ENCODE results near the gene CKM.
"Not testable (repeated sequence)": the region's sequence is repeated elsewhere in the genome, so short reads cannot be mapped to it uniquely, and the experiment has no call there.

The CKM gene

DNA sequence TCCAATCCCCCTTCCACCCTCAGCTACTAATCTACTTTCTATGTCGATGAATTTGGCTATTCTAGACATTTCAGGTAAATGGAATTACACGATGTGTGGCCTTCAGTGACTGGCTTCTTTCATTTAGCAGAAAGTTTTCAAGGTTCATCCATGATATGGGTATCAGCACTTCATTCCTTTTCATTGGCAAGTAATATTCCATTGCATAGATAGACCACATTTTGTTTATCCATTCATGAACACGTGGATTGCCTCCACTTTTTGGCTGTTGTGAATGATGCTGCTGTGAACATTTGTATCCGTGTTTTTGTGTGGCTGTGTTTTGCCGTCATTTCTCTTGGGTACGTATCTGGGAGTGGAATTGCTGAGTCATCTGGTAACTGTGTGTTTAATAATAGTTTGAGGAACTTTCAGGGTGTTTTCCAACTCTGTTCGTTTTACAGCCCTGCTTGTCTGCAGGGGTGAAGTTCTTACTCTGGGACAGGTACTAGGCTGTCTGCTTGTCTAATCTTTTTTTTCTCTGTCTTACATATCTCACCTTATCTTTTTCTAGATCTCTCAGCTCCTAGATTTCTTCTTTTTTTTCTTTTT, 39.1 kb downstream of the CKM start:
- DNase-seq: no peak

- DNase-seq: no peak
These were observed 42.2 kb downstream of the CKM start for GRCh38 chr19:45280471-45280961.

GRCh38 chr19:45279587-45280192, 43.0 kb downstream of the CKM start:
- no peak for DNase-seq

DNA sequence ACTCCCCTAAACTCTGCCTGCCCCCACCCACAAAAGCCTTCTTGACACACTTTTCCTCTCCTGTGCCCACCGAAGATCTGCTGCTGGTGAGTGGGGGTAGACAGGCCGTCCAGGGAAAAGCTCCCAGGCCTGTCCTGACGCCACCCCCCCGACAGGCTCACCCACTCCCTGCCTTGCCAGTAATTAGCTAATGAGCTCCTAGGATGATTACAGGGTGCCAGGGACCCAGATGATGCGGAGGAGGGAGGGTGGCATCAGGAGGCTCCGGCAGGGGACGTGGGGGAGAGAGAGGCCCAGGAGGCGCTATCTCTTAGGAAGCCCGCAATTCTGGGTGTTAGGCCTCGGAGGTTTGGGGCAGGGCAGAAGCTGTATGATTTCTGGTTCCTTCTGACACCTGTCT, 44.6 kb downstream of the CKM start:
- DNase-seq: no peak

GRCh38 chr19:45276284-45276687, 46.4 kb downstream of the CKM start:
- DNase-seq: no peak

DNA sequence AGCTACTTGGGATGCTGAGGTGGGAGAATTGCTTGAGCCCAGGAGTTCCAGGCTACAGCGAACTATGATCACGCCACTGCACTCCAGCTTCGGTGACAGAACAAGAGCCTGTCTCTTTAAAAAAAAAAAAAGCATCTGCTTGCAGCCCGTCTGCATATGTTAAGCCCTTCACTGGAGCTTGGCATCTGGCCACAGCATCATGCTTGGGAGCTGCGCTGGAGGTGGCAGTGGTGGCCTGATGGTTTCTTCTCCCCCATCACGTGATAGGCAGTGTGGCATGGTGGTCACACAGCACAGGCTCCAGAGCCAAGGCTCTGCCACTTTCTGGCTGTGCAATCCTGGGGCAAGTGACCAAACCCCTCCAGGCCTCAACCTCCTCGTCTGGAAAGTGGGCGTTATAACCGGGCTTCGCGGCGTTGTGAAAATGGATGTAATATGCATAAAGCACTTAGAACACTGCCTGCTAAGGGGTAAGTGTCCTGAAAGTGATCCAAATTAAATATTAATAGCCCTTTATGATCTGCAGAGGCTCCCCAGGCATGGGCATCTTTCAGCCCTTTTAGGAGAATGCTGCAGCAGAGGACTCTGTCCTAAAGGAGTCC, 47.2 kb downstream of the CKM start:
- DNase-seq: no peak

DNA sequence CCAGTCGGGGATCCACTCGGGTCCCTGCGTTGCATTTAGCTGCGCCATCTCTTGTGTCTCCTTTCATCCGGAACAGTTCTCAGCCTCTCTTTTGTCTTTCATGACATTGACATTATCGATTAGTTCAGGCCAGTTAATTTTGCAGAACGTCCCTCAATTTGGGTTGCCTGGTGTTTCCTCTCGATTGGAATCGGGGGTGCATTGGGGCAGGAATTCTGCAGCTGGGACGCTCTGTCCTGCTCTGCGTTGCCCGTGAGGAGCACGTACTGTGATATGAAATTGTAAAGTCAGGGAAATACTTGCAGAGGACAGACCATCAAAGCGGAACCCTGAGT, 49.2 kb downstream of the CKM start:
- DNase-seq: no peak

- DNase-seq: no peak
These were observed 51.0 kb downstream of the CKM start for GRCh38 chr19:45271735-45272108.

- no peak for DNase-seq
These were observed 51.5 kb downstream of the CKM start for GRCh38 chr19:45271098-45271734.

DNA sequence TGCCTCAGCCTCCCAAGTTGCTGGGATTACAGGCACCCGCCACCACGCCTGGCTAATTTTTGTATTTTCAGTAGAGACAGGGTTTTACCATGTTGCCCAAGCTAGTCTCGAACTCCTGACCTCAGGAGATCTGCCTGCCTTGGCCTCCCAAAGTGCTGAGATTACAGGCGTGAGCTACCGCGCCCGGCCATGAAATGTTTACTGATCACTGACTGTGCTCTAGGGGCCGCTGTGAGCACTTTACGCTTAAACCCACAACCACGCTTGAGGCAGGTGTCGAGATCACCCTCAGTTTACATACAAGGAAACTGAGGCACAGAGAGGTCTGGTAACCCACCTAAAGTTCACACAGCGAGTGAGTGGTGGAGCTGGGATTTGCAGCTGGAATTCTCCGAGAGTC, 52.7 kb downstream of the CKM start:
- not testable (repeated sequence) for DNase-seq

DNA sequence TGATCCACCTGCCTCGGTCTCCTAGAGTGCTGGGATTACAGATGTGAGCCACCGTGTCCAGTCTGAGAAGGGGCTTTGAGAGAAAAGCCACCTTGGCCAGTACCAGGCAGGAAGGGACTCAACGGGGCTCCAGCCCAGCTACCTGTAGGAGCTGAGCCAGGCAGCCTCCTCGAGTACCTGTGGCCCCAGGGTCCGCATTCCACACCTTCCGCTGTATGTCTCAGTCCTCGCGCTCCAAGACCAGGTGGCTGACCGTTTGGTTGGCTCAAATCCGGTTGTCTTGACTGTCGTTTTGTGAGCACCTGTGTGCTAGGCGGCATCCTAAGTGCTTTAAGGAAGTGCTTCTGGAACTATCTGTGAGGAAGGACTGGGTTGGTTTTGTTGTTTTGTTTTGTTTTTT, 55.4 kb downstream of the CKM start:
- DNase-seq: no peak

- DNase-seq: no peak
These were observed 57.3 kb downstream of the CKM start for GRCh38 chr19:45265375-45265774.

GRCh38 chr19:45264781-45265317, 57.8 kb downstream of the CKM start:
- DNase-seq: no peak

DNA sequence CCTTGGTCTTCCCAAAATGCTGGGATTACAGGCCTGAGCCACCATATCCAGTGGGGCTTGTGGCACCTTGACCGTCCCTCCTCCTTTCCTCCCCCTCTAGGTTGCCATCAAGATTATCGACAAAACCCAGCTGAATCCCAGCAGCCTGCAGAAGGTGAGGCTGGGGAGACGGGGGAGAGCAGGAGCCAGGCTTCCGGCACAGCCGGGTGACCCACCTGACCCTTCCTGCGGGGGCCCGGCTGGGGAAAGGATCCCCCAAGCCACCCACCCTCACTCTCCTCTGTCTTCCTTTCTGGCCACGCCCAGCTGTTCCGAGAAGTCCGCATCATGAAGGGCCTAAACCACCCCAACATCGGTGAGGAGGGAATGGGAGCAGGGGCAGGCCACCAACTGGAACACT, 59.7 kb downstream of the CKM start:
- DNase-seq: no peak

GRCh38 chr19:45262570-45262969, 60.1 kb downstream of the CKM start:
- no peak for DNase-seq

GRCh38 chr19:45258862-45259261, 63.8 kb downstream of the CKM start:
- no peak for DNase-seq

- DNase-seq: no peak
These were observed 65.8 kb downstream of the CKM start for GRCh38 chr19:45256836-45257235.

Data from activated naive CD4-positive, alpha-beta T cell treated with anti-CD3 and anti-CD28 coated beads, Interleukin-2, amount 50 U/mL, for 16 hours (primary cell).